Measurements from ENCODE around the gene VAV1. TPM values are rescaled to one million over a fixed set of nuclear protein-coding genes. Genes with fewer than 3 reads are reported as not detected.
"Not testable (repeated sequence)": the region's sequence is repeated elsewhere in the genome, so short reads cannot be mapped to it uniquely, and the experiment has no call there.

VAV1 gene
- total RNA-seq, 1 donor from 2014 or later: 161 TPM

GRCh38 chr19:6779206-6779605, 6.7 kb downstream of the VAV1 start:
- intact Hi-C loops (cut with micrococcal nuclease): no loop called here

- intact Hi-C loops (cut with micrococcal nuclease): no loop called here
Observed at GRCh38 chr19:6787393-6787792, 14.9 kb downstream of the VAV1 start.

GRCh38 chr19:6788896-6789295, 16.4 kb downstream of the VAV1 start:
- intact Hi-C loops (cut with micrococcal nuclease): no loop called here

- intact Hi-C loops (cut with micrococcal nuclease): no loop called here
Observed at GRCh38 chr19:6790194-6791128, 18.0 kb downstream of the VAV1 start.

DNA sequence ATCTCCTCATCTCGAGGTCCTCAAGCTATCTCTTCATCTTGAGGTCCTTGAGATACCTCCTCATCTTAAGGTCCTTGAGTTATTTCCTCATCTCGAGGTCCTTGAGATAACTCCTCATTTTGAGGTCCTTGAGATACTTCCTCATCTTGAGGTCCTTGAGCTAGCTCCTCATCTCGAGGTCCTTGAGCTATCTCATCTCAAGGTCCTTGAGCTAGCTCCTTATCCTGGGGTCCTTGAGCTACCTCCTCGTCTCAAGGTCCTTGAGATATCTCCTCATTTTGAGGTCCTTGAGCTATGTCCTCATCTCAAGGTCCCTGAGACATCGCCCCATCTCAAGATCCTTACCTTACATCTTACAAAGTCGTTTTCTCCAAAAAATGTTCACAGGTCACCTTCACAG, 18.7 kb downstream of the VAV1 start:
- intact Hi-C loops (cut with micrococcal nuclease): no loop called here

DNA sequence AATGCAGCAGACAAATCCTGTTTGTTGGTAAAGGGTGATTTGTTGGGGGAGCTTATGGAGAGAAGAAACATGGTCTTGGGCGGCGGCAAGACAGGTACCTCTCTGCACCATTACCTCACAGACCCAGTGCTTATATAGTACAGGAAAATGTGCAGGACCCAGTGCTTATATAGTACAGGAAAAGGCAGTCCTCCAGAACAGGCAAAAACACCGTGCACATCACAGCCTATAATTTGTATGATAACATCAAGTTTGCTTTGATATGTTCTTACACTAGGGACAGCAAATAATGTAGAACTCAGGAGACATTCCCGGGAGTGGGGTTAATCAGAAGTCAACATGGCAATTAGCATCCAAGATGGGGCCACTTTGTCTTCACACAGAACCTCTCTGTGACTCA, 20.9 kb downstream of the VAV1 start:
- intact Hi-C loops (cut with micrococcal nuclease): no loop called here

DNA sequence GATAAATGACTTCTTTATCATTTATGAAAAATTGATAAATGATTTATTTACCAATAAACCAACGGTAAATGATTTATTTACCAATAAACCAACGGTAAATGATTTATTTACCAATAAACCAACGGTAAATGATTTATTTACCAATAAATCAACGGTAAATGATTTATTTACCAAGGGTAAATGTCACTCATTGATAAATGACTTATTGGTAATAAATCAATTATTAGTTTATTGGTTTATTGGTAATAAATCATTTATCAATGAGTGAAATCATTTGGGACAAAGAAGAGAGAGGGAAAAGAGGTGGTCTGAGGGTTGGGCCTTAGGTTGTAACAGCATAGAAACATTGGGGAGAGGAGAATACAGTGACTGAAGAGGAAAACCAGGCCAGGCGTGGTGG, 21.5 kb downstream of the VAV1 start:
- intact Hi-C loops (cut with micrococcal nuclease): no loop called here

DNA sequence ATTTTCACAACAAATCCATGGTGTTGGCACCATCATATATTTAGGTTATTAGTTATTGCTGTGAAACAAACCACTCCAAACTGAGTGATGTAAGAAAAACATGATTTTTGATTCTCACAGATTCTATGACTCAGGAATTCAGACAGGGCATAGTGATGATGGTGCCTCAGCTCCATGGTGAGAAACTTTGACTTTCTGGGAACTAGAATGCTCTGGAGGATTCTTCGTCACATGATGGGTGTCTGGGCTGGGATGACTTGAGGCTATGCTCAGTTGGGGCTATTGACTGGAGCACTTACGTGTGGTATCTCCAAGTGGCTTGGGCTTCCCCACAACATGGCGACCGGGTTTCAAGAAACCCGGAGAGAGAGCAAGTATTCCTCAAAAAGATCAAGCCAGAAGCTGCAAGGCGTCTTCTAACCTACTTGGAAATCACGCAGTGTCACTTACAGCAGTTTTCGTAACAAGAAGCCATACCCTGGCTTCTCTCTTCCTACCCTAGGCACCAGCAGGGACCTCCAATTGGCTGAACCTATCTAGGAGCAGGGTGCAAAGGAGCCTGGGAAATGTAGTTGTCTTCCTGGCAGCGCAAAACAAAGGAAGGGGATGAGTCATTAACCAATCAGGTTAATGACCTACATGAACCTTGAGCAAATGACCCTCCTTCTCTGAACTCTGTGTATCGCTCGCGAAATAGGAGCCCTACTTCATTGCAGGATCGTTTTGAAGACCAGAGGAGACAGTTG, 22.4 kb downstream of the VAV1 start:
- intact Hi-C loops (cut with micrococcal nuclease): no loop called here

GRCh38 chr19:6796278-6796677, 23.8 kb downstream of the VAV1 start:
- intact Hi-C loops (cut with micrococcal nuclease): no loop called here

DNA sequence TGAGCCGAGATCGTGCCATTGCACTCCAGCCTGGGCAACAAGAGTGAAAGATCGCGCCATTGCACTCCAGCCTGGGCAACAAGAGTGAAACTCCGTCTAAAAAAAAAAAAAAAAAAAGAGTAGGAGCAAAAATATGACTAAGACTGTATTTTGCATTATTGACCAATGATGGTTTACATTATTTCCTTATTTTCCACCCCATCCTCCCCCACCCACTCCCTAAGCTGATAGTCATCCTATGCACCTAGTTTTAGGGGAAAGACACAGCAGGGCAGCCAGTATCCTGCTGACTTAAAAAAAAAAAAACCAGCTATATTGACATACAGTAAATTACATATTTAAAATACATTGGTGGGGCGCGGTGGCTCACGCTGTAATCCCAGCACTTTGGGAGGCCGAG, 25.1 kb downstream of the VAV1 start:
- intact Hi-C loops (cut with micrococcal nuclease): no loop called here

DNA sequence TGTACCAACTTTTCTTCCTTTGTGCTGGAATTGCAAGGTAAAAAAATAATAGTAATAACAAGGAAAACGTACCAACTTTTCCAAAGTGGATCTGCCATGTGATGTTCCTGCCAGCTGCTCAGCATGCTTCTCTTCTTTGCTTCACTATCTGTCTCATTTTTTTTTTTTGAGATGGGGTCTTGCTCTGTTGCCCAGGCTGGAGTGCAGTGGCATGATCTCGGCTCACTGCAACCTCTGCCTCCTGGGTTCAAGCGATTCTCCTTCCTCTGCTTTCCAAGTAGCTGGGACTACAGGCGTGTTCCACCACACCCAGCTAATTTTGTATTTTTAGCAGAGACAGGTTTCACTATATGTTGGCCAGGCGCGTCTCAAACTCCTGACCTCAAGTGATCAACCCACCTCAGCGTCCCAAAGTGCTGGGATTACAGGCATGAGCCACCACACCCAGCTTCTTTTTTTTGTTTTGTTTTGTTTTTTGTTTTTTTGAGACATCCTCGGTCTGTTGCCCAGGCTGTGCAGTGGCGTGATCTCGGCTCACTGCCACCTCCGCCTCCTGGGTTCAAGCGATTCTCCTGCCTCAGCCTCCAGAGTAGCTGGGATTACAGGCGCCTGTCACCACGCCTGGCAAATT, 27.8 kb downstream of the VAV1 start:
- intact Hi-C loops (cut with micrococcal nuclease): not testable (repeated sequence)

GRCh38 chr19:6800991-6801484, 28.5 kb downstream of the VAV1 start:
- intact Hi-C loops (cut with micrococcal nuclease): loop anchor here (1.0 kb wide), 3 partner anchors 34 to 63 kb away; partner anchors contain the start of gene SH2D3A

DNA sequence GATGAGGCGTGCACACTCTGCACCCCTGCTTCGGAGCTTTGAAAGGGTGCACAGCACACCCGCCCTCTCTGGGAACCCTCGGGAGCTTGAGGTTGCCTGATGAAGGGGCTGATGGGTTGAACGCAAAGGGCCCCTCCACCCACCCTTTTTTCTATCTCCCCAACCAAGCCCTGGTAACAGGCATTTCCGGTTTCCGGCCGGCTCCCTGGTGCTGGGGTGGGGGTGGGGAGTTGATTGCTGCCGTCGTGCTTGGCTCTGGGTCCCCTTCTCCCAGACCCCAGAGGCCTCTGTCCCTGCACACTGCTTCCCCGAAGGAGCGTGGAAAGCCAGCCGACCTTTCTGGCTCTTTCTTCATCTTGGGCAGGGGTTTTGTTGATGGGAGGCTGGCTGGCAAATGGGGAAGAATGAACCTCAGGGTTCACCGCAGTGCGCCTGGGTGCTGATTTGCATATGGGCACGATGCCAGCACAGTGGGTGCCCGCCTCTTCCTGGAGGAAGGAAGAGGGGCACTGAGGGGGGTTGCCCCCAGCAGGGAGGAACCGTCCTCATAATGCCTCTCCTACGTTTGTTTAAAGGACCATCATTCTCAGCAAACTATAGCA, 29.1 kb downstream of the VAV1 start:
- intact Hi-C loops (cut with micrococcal nuclease): loop anchor here (1.0 kb wide), 5 partner anchors 13 to 63 kb away; partner anchors contain the start of genes SH2D3A and VAV1

DNA sequence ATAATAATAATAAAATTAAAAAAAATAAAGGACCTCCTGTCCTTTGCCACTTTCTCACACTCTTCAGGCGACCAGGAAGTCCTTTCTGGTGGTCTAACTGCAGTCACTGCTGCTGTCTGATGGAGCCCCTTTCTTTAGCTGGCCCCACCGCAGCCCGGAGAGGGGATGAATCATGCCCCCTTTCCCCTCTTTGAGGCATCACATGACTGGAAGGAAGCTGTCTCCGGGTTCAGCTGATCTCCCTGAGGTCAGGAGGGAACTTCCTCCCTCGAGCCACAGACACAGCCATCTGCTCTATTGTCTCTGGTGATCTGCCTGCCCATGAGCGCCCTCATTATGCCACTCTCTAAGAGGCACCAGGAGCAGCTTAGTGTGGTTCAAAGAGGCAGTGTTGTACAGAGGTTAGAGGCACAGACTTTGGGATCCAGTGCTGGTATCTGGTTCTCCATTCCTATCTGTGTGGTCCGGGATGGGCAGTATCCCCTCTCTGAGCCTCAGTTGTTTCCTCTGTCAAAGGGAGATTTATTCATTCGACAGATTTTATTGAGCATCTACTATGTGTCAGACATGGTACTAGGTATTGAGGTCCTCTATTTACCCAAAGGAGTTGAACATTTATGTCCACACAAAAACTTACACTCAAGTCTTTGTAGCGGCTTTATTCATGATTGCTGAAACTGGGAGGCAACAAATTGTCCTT, 30.0 kb downstream of the VAV1 start:
- intact Hi-C loops (cut with micrococcal nuclease): loop anchor here (1.0 kb wide), 2 partner anchors 12 to 30 kb away; partner anchors contain the start of gene VAV1

GRCh38 chr19:6803036-6803404, 30.5 kb downstream of the VAV1 start:
- intact Hi-C loops (cut with micrococcal nuclease): no loop called here

- intact Hi-C loops (cut with micrococcal nuclease): no loop called here
Observed at GRCh38 chr19:6806488-6806887, 34.0 kb downstream of the VAV1 start.

GRCh38 chr19:6807291-6807690, 34.8 kb downstream of the VAV1 start:
- intact Hi-C loops (cut with micrococcal nuclease): no loop called here

- intact Hi-C loops (cut with micrococcal nuclease): no loop called here
Observed at GRCh38 chr19:6808494-6808893, 36.0 kb downstream of the VAV1 start.

DNA sequence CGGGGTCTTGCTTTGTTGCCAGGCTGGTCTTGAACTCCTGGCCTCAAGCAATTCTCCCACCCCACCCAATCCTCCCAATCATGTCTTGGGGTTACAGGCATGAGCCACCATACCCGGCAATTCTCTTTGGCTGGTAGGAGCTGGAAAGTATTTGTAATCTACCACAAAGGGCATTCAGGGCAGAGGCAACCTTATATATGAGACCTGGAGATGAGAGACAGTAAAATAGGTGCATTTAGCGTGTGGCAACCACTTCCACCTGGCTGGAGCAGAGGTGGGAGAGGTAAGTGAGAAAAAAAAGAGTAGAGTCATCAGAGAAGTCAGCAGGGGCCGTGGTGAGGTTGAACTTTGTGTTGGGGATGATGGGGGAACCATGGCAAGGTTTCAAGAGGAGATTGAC, 36.8 kb downstream of the VAV1 start:
- intact Hi-C loops (cut with micrococcal nuclease): no loop called here

- intact Hi-C loops (cut with micrococcal nuclease): no loop called here
Observed at GRCh38 chr19:6811378-6811777, 38.9 kb downstream of the VAV1 start.

GRCh38 chr19:6811906-6812305, 39.4 kb downstream of the VAV1 start:
- intact Hi-C loops (cut with micrococcal nuclease): no loop called here
